KMS-11 (cell line): ENCODE measurements around the gene GAK.

Source experiments
- H2AFZ ChIP-seq: fragments of 200-600 bp; sonication (generic); 2 replicates; pipeline ENCODE4 v1.6.1; 2016; ENCODE audit warnings: antibody characterized with exemption, mixed run types, low read depth
- H3K27ac ChIP-seq: fragments of 200-600 bp; sonication (generic); 2 replicates; pipeline ENCODE4 v1.6.1; 2016; ENCODE audit warnings: mild to moderate bottlenecking, mixed run types
- H3K27me3 ChIP-seq: fragments of 200-600 bp; sonication (generic); 2 replicates; pipeline ENCODE4 v1.6.1; 2017; ENCODE audit warnings: mild to moderate bottlenecking, low read depth, mixed run types, moderate library complexity; ENCODE audit not compliant: insufficient read depth
- H3K36me3 ChIP-seq: fragments of 200-600 bp; sonication (generic); 2 replicates; pipeline ENCODE4 v1.6.1; 2017; ENCODE audit warnings: mild to moderate bottlenecking, mixed run types; ENCODE audit not compliant: insufficient read depth
- H3K4me1 ChIP-seq: fragments of 200-600 bp; sonication (generic); 2 replicates; pipeline ENCODE4 v1.6.1; 2016; ENCODE audit warnings: mild to moderate bottlenecking, low read depth, mixed run types; ENCODE audit not compliant: poor library complexity, severe bottlenecking
- H3K4me2 ChIP-seq: fragments of 200-600 bp; sonication (generic); 2 replicates; pipeline ENCODE4 v1.7.0; 2016; ENCODE audit warnings: mild to moderate bottlenecking, mixed run types
- H3K4me3 ChIP-seq: fragments of 200-600 bp; sonication (generic); IDR thresholded peaks from 2 replicates; pipeline ENCODE4 v1.6.1; 2017; ENCODE audit warnings: low read depth, low read length, mixed read lengths; ENCODE audit not compliant: insufficient read depth
- H3K79me2 ChIP-seq: fragments of 200-600 bp; sonication (generic); 2 replicates; pipeline ENCODE4 v1.6.1; 2016; ENCODE audit warnings: low read depth, mixed run types; ENCODE audit not compliant: insufficient read depth
- H3K9ac ChIP-seq: fragments of 200-600 bp; sonication (generic); 2 replicates; pipeline ENCODE4 v1.6.1; 2016; ENCODE audit warnings: mild to moderate bottlenecking, mixed run types
- H4K20me1 ChIP-seq: fragments of 200-600 bp; sonication (generic); 2 replicates; pipeline ENCODE4 v1.6.1; 2016; ENCODE audit warnings: mild to moderate bottlenecking, mixed run types; ENCODE audit not compliant: insufficient read depth
- CTCF ChIP-seq: fragments of 200-600 bp; sonication (generic); conservative IDR thresholded peaks from 2 replicates; pipeline ENCODE4 v1.6.1; 2017; ENCODE audit warnings: low read depth, mild to moderate bottlenecking, antibody characterized with exemption, low read length, moderate library complexity, mixed read lengths

GAK gene

GRCh38 chr4:960636-961350 lies 28.7 kb upstream of the GAK start:
- no peak overlapping the region for H2AFZ ChIP-seq
- H4K20me1 ChIP-seq: no peaks in the 10 kb centered on the region
- H3K4me2 ChIP-seq: no peak overlapping the region
- H3K36me3 ChIP-seq: no peaks in the 10 kb centered on the region
- H3K27me3 ChIP-seq: no peaks in the 10 kb centered on the region
- H3K27ac ChIP-seq: no peak overlapping the region
- H3K9ac ChIP-seq: no peak overlapping the region
- no peaks in the 10 kb centered on the region for H3K79me2 ChIP-seq
- H3K4me3 ChIP-seq: no peak overlapping the region
- TF ChIP-seq CTCF: no peak
- no peaks in the 10 kb centered on the region for H3K4me1 ChIP-seq

- no peaks in the 10 kb centered on the region for H3K79me2 ChIP-seq
- no peaks in the 10 kb centered on the region for H3K4me1 ChIP-seq
- no peak overlapping the region for H3K9ac ChIP-seq
- no peaks in the 10 kb centered on the region for H4K20me1 ChIP-seq
- H3K4me2 ChIP-seq: no peak overlapping the region
- H3K27me3 ChIP-seq: no peaks in the 10 kb centered on the region
- no peak overlapping the region for H3K27ac ChIP-seq
- no peak overlapping the region for H3K4me3 ChIP-seq
- H2AFZ ChIP-seq: no peak overlapping the region
- no peaks in the 10 kb centered on the region for H3K36me3 ChIP-seq
- TF ChIP-seq CTCF: no peak
Observed at GRCh38 chr4:960140-960635, 28.1 kb upstream of the GAK start.

GRCh38 chr4:959338-960139 lies 27.4 kb upstream of the GAK start:
- H3K27me3 ChIP-seq: no peaks in the 10 kb centered on the region
- no peaks in the 10 kb centered on the region for H3K79me2 ChIP-seq
- no peak overlapping the region for H3K4me2 ChIP-seq
- H3K36me3 ChIP-seq: no peaks in the 10 kb centered on the region
- H2AFZ ChIP-seq: no peak overlapping the region
- H3K4me3 ChIP-seq: no peak overlapping the region
- no peak overlapping the region for H3K27ac ChIP-seq
- TF ChIP-seq CTCF: no peak
- H4K20me1 ChIP-seq: no peaks in the 10 kb centered on the region
- no peak overlapping the region for H3K9ac ChIP-seq
- H3K4me1 ChIP-seq: no peaks in the 10 kb centered on the region

GRCh38 chr4:958696-959337 lies 26.7 kb upstream of the GAK start:
- Histone ChIP-seq H3K4me1 (no peaks in the 10 kb centered on the region), H2AFZ (no peak overlapping the region), H3K4me2 (no peak overlapping the region), H3K4me3 (no peak overlapping the region), H3K79me2 (no peaks in the 10 kb centered on the region), H3K9ac (no peak overlapping the region), H3K27me3 (no peaks in the 10 kb centered on the region), H4K20me1 (no peaks in the 10 kb centered on the region), H3K36me3 (no peaks in the 10 kb centered on the region), H3K27ac (no peak overlapping the region)
- TF ChIP-seq CTCF: no peak
